M059J (cell line): Measurements from ENCODE around the gene ZCRB1. TPM values are rescaled to one million over a fixed set of nuclear protein-coding genes. Genes with fewer than 3 reads are reported as not detected.
A peak's percentile ranks its signal among the peaks of the same experiment; 100 is the strongest.
"Not testable (repeated sequence)": the region's sequence is repeated elsewhere in the genome, so short reads cannot be mapped to it uniquely, and the experiment has no call there.

Experiments used
- DNase-seq: peaks from one replicate; pipeline ENCODE4 v3.0.0-alpha.2; 2012; ENCODE audit warnings: low read depth
- total RNA-seq: library from RNA; depleted of rRNA; stranded (reverse); fragments of >200 nt; shearing (Covaris generic); gene quantifications from 2 replicates; pipeline ENCODE4 v1.2.3, GENCODE V29; 2014; rRNA removed

The ZCRB1 gene, protein sequence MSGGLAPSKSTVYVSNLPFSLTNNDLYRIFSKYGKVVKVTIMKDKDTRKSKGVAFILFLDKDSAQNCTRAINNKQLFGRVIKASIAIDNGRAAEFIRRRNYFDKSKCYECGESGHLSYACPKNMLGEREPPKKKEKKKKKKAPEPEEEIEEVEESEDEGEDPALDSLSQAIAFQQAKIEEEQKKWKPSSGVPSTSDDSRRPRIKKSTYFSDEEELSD
- 36.1 and 54.5 TPM in 2 replicates for total RNA-seq

DNA sequence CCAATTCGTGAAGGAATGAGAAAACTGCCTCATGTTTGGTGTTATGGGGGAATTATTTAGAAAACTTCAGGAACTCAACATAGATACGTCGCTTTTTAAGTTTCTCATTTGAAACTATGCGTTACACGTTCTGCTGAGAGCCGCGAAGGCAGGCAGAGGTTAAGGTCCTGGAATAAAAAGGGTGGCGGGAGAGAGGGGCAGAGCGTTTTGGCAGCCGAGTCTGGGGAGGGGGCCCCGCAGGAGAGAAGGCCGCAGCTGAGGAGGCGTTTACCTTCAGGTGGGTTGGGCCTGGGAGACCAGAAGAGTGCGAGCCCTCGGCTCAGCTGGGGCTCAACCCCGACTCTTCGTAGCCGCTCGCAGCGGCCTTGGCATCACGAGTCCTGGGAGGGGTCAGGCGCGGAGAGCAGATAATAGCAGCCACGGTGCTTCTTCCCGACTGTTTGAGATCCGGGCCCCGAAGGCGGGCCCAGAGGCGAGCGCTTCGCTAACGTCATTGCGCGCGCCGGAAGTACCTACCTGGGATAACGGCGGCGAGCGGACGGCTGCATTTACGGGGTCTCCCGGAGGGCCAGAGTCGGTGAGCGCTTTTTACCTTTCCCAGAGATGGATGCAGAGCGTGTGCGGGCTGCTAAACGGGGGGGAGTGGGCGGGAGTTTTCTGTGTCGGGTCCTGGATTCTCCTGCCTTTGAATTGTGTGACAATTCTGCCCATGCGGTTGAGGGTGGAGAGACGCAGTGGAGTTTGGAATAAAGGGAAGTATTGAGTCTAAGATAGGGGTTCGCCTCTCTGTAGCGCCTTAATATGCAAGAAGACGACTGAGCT lies at the start of gene ZCRB1, which contains the start of gene PPHLN1:
ZCRB1 (minus strand) TSS at position 442 of the 822 bp plus-strand sequence. CDS start 1,992 bp downstream, outside the sequence.
PPHLN1 (plus strand) TSS at position 515 of the 822 bp plus-strand sequence. CDS start 9,736 bp downstream, outside the sequence.
- DNase-seq: peak; percentile 81

GRCh38 chr12:42373669-42374068 lies 47.8 kb upstream of the ZCRB1 start:
- no peak for DNase-seq

DNA sequence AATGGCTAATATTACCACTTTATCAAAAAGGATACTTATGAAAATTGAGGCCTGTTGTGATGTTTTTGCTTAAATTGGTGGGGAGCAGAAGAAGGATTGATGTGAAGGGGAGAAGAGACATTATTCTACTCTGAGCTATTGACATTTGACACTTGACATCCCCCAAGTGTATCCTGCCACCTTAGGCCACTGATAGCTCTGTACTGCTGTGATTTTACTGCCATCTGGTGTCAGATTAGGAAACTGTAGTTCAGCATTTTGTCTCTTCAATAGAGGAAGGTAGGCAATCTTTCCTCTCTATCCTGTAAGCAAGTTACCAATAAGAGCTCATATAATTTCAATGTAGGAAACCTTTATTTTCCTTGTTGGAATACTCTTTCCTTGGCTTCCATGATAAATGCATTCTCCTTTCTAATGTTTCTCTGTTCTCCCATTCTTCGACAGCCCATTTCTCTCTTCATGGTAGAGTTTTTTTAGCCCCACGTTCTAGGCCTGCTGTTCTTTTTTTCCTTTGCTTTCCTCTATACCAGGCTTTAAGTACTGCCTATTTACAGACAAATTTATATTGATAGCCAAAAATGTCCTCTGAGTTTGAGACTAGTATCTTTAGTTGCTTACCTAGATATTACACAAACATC lies 46.4 kb upstream of the ZCRB1 start:
- DNase-seq: peak; percentile 52

GRCh38 chr12:42370013-42370412 lies 44.1 kb upstream of the ZCRB1 start:
- DNase-seq: no peak

GRCh38 chr12:42365486-42365885 lies 39.6 kb upstream of the ZCRB1 start:
- no peak for DNase-seq

- DNase-seq: no peak
Measured at GRCh38 chr12:42364692-42365091, 38.8 kb upstream of the ZCRB1 start.

DNA sequence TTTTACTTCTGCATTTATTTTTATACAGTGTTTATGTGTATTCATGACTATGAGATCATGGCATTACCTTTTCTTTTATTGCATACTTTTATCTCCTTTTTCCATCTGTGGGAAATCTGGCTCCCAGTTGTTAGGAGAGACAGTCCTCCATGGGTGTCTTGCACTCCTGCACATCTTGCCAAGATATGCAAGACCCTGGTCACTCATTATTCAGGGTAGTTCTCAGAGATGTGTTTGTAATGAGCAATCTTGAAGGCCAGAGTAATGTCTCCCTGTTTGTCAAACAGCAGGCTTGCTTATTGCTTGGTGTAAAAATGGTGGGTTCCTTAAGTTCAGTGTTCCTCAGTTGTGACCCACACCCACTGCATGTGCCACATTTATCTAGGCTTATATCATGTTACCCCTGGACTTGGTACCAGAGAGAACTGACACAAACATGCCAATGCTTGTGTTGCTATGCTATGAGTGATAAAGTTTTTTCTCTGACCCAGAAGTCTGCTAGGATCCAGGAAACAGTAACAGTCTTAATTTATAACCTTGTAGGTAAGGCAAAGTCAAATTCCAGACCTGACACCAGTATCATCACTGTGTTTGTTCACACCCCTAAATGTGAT lies 36.9 kb upstream of the ZCRB1 start:
- no peak for DNase-seq

- no peak for DNase-seq
Measured at GRCh38 chr12:42361909-42362646, 36.2 kb upstream of the ZCRB1 start.

DNA sequence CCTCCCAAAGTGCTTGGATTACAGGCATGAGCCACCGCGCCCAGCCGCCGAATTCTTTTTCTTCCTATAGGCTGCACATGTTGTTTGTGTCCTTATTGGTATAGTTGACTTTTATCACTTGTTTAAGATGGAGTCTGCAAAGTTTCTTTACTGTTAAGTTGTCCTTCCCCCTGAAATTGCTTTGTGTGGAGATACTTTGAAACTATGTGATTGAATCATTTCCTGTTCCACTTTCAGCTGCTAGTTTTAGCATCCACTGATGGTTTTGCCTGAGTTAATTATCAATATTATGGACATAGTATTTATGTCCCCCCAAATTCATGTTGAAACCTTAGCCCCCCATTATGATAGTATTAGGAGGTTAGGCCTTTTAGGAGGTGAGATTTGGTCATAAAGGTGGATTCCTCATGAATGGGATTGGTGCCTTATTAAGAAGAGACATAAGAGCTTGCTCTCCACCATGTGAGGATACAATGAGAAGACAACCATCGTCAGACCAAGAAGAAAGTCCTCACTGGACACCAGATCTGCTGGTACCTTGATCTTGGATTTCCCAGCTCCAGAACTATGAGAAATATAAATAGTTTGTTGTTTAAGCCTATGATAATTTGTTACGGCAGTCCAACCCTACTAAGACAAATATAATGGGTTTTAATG lies 35.0 kb upstream of the ZCRB1 start:
- peak; percentile 3 for DNase-seq

DNA sequence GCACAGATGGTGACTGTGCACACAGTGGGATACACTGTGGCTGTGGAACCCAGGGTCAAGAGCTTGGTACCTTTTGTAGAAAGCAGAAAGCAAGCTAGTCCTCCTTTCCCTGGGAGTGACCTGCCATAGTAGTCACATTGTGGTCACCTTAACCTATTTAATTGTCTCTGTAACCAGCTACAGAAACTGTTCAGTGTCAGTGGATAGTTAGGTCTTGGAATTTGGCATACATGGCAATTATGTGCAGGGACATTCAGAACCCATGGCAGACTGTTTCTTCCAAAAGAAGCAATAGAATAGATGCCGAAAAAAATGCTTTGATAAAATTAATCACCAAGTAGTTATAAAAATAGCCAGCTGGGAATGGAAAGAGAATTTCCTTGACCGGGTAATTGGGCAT lies 30.4 kb upstream of the ZCRB1 start:
- no peak for DNase-seq

GRCh38 chr12:42350021-42350407 lies 24.1 kb upstream of the ZCRB1 start:
- not testable (repeated sequence) for DNase-seq

DNA sequence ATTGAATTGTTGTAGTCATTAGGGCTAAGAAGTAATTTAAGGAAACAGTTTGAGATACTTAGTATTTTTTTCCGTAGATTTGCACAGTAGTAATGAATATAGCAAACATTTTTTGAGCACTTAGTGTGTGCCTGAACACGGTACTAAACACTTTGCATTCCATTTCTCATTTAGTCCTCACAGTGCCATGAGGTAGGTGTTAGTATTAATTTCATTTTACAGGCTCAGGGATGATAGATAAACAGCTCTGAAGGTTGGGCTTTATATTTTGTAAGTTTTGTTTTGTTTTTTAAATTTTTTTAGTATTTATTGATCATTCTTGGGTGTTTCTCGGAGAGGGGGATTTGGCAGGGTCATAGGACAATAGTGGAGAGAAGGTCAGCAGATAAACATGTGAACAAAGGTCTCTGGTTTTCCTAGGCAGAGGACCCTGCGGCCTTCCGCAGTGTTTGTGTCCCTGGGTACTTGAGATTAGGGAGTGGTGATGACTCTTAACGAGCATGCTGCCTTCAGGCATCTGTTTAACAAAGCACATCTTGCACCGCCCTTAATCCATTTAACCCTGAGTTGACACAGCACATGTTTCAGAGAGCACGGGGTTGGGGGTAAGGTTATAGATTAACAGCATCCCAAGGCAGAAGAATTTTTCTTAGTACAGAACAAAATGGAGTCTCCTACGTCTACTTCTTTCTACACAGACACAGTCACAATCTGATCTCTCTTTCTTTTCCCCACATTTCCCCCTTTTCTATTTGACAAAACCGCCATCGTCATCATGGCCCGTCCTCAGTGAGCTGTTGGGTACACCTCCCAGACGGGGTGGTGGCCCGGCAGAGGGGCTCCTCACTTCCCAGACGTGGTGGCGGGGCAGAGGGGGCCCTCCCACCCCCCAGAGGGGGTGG lies 23.5 kb upstream of the ZCRB1 start:
- DNase-seq: not testable (repeated sequence)

DNA sequence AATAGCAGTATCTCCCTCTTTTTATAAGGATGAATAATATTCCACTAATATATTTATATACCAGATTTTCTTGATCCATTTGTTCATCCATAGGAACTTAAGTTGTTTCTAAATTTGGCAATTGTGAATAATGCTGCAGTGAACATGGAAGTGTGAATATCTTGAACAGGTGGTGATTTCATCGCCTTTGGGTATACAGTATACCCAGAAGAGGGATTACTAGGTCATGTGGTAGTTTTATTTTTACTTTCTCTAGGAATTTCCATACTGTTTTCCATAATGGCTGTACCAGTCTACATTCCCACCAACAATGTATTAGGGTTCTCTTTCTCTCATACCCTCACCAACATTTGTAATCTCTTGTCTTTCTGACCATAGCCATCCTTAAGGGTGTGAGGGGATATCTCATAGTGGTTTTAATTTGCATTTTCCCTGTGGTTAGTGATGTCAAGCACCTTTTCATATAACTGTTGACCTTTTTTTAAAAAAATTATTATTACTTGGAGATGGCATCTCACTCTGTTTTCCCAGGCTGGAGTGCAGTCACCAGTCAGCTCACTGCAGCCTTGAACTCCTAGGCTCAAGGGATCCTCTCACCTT lies 20.6 kb upstream of the ZCRB1 start:
- no peak for DNase-seq

- no peak for DNase-seq
Measured at GRCh38 chr12:42343721-42344120, 17.8 kb upstream of the ZCRB1 start.

- no peak for DNase-seq
Measured at GRCh38 chr12:42342028-42342427, 16.1 kb upstream of the ZCRB1 start.

DNA sequence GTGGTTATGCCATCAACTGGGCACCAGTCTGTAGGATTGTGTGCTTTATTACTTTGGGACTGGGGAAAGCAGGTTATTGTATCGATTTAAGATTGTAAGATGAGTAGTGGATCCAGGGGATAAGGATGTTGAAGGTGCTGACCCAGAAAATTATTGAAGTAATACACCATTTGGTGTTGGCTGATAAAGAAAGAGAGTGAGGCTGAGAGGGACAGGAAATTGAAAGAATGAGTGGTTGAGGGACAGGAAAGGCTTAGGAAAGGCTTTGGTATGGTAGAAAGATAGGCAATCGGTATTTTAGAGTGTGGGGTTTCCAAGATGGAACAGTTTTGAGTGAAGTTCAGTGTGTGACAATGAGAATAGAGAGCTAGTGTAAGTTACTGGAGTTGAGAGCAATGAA lies 12.4 kb upstream of the ZCRB1 start:
- no peak for DNase-seq

DNA sequence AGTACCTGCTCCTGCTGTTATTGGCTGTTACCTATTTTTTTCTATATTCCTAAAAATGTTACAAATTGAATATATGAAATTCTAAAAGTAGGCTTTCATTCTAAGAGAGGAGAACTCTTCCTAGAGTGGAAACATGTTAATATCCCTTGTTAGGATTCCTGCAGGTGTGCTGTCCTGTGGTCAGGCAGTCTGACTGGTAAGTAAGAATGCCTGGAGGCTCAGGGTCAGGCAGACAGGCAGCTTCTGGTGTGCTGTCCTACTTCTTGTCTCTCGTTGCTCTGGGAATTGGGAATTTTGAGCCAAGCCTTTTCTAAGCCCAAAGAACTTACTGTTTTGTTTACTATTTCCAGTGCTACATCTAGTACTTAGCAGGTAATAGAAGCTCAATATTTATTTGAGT lies 10.4 kb upstream of the ZCRB1 start:
- DNase-seq: no peak

DNA sequence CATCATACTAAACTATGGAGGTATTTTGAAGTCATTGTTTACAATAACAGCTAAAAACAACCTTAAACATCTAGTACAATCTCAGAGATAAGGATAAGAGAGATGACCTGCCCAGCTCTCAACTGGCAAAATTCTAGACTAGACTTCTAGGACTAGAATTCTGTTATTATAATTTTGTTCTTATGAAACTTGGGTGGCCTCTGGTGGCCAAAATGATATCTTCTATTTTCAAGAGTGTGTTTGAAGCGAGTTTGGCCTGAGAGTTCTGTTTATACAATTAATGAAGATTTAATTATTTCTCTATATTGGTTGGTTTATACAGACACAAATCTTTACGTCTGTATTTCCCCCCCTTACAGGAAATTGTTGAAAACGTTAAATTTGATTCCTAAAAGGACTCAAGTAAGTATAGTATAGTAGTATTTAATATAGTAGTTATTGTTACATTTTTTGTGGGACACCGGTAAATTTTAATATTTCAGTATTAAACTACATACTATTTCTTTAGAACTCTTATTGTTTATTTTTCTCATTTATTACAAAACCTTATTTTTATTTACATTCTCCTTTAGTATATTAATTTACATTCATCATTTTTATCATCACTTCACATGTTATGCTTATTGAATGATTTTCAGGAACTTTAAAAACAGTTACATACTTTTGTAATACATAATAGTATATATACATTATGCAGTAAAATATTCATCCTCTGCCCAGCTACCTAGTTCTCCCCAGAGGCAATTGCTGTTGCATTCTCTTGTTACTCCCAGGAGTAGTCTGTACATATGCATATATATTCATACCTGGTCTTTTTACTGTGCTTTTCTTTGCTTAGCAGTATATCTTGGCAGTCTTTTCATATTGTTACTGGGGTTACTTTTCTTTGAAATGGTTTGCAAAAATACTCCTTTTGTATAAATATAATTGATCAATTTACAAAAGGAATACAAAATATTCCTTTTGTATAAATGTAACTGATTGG lies 6.7 kb upstream of the ZCRB1 start:
- peak; percentile 53 for DNase-seq
